ENCODE measurements around the gene DVL2. TPM values are rescaled to one million over a fixed set of nuclear protein-coding genes. Genes with fewer than 3 reads are reported as not detected.

DVL2 gene
- total RNA-seq, 1 experiment from 2014 or later = 82.9 TPM

- H4K20me1 ChIP-seq (ENCODE audit: control insufficient read depth, insufficient read depth, insufficient read length) = no peaks in the 10 kb centered on the region
- H3K14ac ChIP-seq (ENCODE audit: insufficient read depth, low read length) = no peak overlapping the region
- peaks cover 2% of the 10 kb centered on the region for H3K27me3 Mint-ChIP-seq (ENCODE audit: low read depth)
- DNase-seq = no peak
- H3K4me2 ChIP-seq (ENCODE audit: insufficient read depth, insufficient read length, low read length) = no peak overlapping the region
- H3K18ac ChIP-seq (ENCODE audit: insufficient read length, low read depth, low read length) = no peak overlapping the region
- H3K27ac Mint-ChIP-seq = peak overlapping the region in 1 of 3 experiments; percentile 88; a peak in 3 of 7 replicates
- peaks cover 19 to 57% (median 44%) of the 10 kb centered on the region in 3 experiments for H3K36me3 Mint-ChIP-seq (ENCODE audit: insufficient read depth in 1 of 3, low read depth in 3 of 3)
- no peak overlapping the region for H2AK5ac ChIP-seq (ENCODE audit: insufficient read length, low read length)
- no peaks in the 10 kb centered on the region for H3K9me3 ChIP-seq (ENCODE audit: control insufficient read depth, low read depth, low read length)
- peaks cover 4% of the 10 kb centered on the region; the same call in 1 of the 2 replicates for H3K4me1 ChIP-seq (ENCODE audit: insufficient read depth, low read length)
- no peaks in the 10 kb centered on the region for H3K79me1 ChIP-seq (ENCODE audit: insufficient read depth, low read depth, low read length, poor library complexity, severe bottlenecking)
- TF ChIP-seq, protein P1, sequence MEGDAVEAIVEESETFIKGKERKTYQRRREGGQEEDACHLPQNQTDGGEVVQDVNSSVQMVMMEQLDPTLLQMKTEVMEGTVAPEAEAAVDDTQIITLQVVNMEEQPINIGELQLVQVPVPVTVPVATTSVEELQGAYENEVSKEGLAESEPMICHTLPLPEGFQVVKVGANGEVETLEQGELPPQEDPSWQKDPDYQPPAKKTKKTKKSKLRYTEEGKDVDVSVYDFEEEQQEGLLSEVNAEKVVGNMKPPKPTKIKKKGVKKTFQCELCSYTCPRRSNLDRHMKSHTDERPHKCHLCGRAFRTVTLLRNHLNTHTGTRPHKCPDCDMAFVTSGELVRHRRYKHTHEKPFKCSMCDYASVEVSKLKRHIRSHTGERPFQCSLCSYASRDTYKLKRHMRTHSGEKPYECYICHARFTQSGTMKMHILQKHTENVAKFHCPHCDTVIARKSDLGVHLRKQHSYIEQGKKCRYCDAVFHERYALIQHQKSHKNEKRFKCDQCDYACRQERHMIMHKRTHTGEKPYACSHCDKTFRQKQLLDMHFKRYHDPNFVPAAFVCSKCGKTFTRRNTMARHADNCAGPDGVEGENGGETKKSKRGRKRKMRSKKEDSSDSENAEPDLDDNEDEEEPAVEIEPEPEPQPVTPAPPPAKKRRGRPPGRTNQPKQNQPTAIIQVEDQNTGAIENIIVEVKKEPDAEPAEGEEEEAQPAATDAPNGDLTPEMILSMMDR (conservative IDR thresholded peaks at IDR 0.05) = no peak
- H3K4me3 Mint-ChIP-seq = peak overlapping the region; percentile 59 to 86
- H3K9me3 Mint-ChIP-seq = peaks cover 0 to 4% of the 10 kb centered on the region in 2 experiments; a peak in 1 of 5 replicates
- H3T11ph ChIP-seq (ENCODE audit: low read length) = no peak overlapping the region
- no peak overlapping the region for H2BK20ac ChIP-seq (ENCODE audit: low read depth, low read length, poor library complexity, severe bottlenecking)
- H2BK15ac ChIP-seq (ENCODE audit: low read depth, low read length) = no peak overlapping the region
- H3K27ac ChIP-seq (ENCODE audit: insufficient read length, low read depth, low read length) = no peak overlapping the region
- no peak overlapping the region for H3K4ac ChIP-seq (ENCODE audit: low read depth, low read length)
- H3K79me2 ChIP-seq (ENCODE audit: insufficient read depth, low read length) = peaks cover 8% of the 10 kb centered on the region; the same call in 1 of the 2 replicates
- H2BK5ac ChIP-seq (ENCODE audit: insufficient read length, low read length) = no peak overlapping the region
- no peak overlapping the region for H3K23ac ChIP-seq (ENCODE audit: insufficient read length, low read depth, low read length)
- H3K9ac ChIP-seq (ENCODE audit: extremely low read depth, insufficient read length, low read length) = no peak overlapping the region
- no peak overlapping the region for H4K5ac ChIP-seq (ENCODE audit: insufficient read length, low read depth, low read length)
- no peak overlapping the region for H4K8ac ChIP-seq (replicated peaks; ENCODE audit: insufficient read length, low read depth, low read length)
- H3K27me3 ChIP-seq (ENCODE audit: insufficient read depth, low read length) = no peaks in the 10 kb centered on the region
- H2BK12ac ChIP-seq (ENCODE audit: insufficient read length, low read depth, low read length) = no peak overlapping the region
- H2AFZ ChIP-seq (ENCODE audit: low read length) = no peak overlapping the region
- no CpG with 5 or more reads among the region's 6 CpGs for WGBS (ENCODE audit: extremely low coverage, insufficient read length, low lambda C conversion rate)
- no peak overlapping the region for H2BK120ac ChIP-seq (ENCODE audit: low read depth, low read length, poor library complexity, severe bottlenecking)
- H3K56ac ChIP-seq (ENCODE audit: insufficient read length, low read depth, low read length) = no peak overlapping the region
- peaks cover 25% of the 10 kb centered on the region for H3K23me2 ChIP-seq (ENCODE audit: insufficient read length, low read depth, low read length, poor library complexity, severe bottlenecking)
- H3K4me1 Mint-ChIP-seq = peaks cover 22 to 35% of the 10 kb centered on the region in 2 experiments
- H4K91ac ChIP-seq (ENCODE audit: insufficient read length, low read depth, low read length) = no peak overlapping the region
Measured at GRCh38 chr17:7259555-7259889, 25.2 kb upstream of the DVL2 start.

Data from H9 (cell line).